Mononuclear cell (primary cell): ENCODE results near the gene ADARB2. TPM values are rescaled to one million over a fixed set of nuclear protein-coding genes. Genes with fewer than 3 reads are reported as not detected.
"Not testable (repeated sequence)": the region's sequence is repeated elsewhere in the genome, so short reads cannot be mapped to it uniquely, and the experiment has no call there.

ENCODE experiments used
- H3K27me3 ChIP-seq: 2 replicates; pipeline ENCODE4 v1.6.0; 2011; ENCODE audit warnings: low read length, control low read depth; ENCODE audit not compliant: insufficient read depth
- H3K4me1 ChIP-seq: 2 replicates; pipeline ENCODE4 v1.5.1; 2011; ENCODE audit warnings: mild to moderate bottlenecking, low read length, control low read depth; ENCODE audit not compliant: insufficient read depth
- H3K4me3 ChIP-seq: 2 replicates; pipeline ENCODE4 v1.5.1; 2011; ENCODE audit warnings: mild to moderate bottlenecking, low read length, moderate library complexity
- H3K9me3 ChIP-seq: 2 replicates; pipeline ENCODE4 v1.5.1; 2011; ENCODE audit warnings: low read depth, mild to moderate bottlenecking, control low read depth, low read length
- total RNA-seq: library from RNA; depleted of rRNA; stranded (reverse); fragments of >200 nt; gene quantifications from one replicate; pipeline ENCODE4 v1.2.3, GENCODE V29; 2012

Gene ADARB2
- total RNA-seq, 1 donor = under 0.01 TPM

GRCh38 chr10:1632596-1632995, 104.7 kb downstream of the ADARB2 start:
- Histone ChIP-seq H3K4me3 (no peak overlapping the region), H3K9me3 (no peaks in the 10 kb centered on the region), H3K4me1 (no peaks in the 10 kb centered on the region), H3K27me3 (no peaks in the 10 kb centered on the region)

- Histone ChIP-seq H3K9me3 (no peaks in the 10 kb centered on the region), H3K4me3 (no peak overlapping the region), H3K27me3 (no peaks in the 10 kb centered on the region), H3K4me1 (no peaks in the 10 kb centered on the region)
Observed at GRCh38 chr10:1632141-1632540, 105.2 kb downstream of the ADARB2 start.

GRCh38 chr10:1631282-1631681, 106.0 kb downstream of the ADARB2 start:
- Histone ChIP-seq H3K4me3 (no peak overlapping the region), H3K27me3 (no peaks in the 10 kb centered on the region), H3K4me1 (no peaks in the 10 kb centered on the region), H3K9me3 (no peaks in the 10 kb centered on the region)

- Histone ChIP-seq H3K9me3 (no peaks in the 10 kb centered on the region), H3K27me3 (no peaks in the 10 kb centered on the region), H3K4me1 (no peaks in the 10 kb centered on the region), H3K4me3 (no peak overlapping the region)
Observed at GRCh38 chr10:1630304-1630703, 107.0 kb downstream of the ADARB2 start.

GRCh38 chr10:1629326-1630198, 107.8 kb downstream of the ADARB2 start:
- H3K9me3 ChIP-seq = no peaks in the 10 kb centered on the region
- H3K27me3 ChIP-seq = no peaks in the 10 kb centered on the region
- no peaks in the 10 kb centered on the region for H3K4me1 ChIP-seq
- no peak overlapping the region for H3K4me3 ChIP-seq

GRCh38 chr10:1628757-1629156, 108.6 kb downstream of the ADARB2 start:
- Histone ChIP-seq H3K9me3 (no peaks in the 10 kb centered on the region), H3K27me3 (no peaks in the 10 kb centered on the region), H3K4me3 (no peak overlapping the region), H3K4me1 (no peaks in the 10 kb centered on the region)

- no peaks in the 10 kb centered on the region for H3K4me1 ChIP-seq
- H3K27me3 ChIP-seq = no peaks in the 10 kb centered on the region
- no peaks in the 10 kb centered on the region for H3K9me3 ChIP-seq
- H3K4me3 ChIP-seq = no peak overlapping the region
Observed at GRCh38 chr10:1627945-1628344, 109.4 kb downstream of the ADARB2 start.

- H3K9me3 ChIP-seq = no peaks in the 10 kb centered on the region
- no peak overlapping the region for H3K4me3 ChIP-seq
- no peaks in the 10 kb centered on the region for H3K4me1 ChIP-seq
- no peaks in the 10 kb centered on the region for H3K27me3 ChIP-seq
Observed at GRCh38 chr10:1626835-1627234, 110.5 kb downstream of the ADARB2 start.

- Histone ChIP-seq H3K4me1 (no peaks in the 10 kb centered on the region), H3K4me3 (no peak overlapping the region), H3K9me3 (no peaks in the 10 kb centered on the region), H3K27me3 (no peaks in the 10 kb centered on the region)
Observed at GRCh38 chr10:1626410-1626809, 110.9 kb downstream of the ADARB2 start.

- Histone ChIP-seq H3K4me3 (no peak overlapping the region), H3K27me3 (no peaks in the 10 kb centered on the region), H3K9me3 (no peaks in the 10 kb centered on the region), H3K4me1 (no peaks in the 10 kb centered on the region)
Observed at GRCh38 chr10:1625731-1626130, 111.6 kb downstream of the ADARB2 start.

GRCh38 chr10:1625079-1625478, 112.2 kb downstream of the ADARB2 start:
- no peaks in the 10 kb centered on the region for H3K4me1 ChIP-seq
- no peaks in the 10 kb centered on the region for H3K27me3 ChIP-seq
- no peaks in the 10 kb centered on the region for H3K9me3 ChIP-seq
- no peak overlapping the region for H3K4me3 ChIP-seq

GRCh38 chr10:1624240-1624639, 113.1 kb downstream of the ADARB2 start:
- H3K9me3 ChIP-seq = no peaks in the 10 kb centered on the region
- no peaks in the 10 kb centered on the region for H3K4me1 ChIP-seq
- no peaks in the 10 kb centered on the region for H3K27me3 ChIP-seq
- no peak overlapping the region for H3K4me3 ChIP-seq

GRCh38 chr10:1620803-1621202, 116.5 kb downstream of the ADARB2 start:
- H3K4me3 ChIP-seq = no peak overlapping the region
- H3K4me1 ChIP-seq = no peaks in the 10 kb centered on the region
- H3K27me3 ChIP-seq = no peaks in the 10 kb centered on the region
- H3K9me3 ChIP-seq = no peaks in the 10 kb centered on the region

GRCh38 chr10:1617376-1618317, 119.7 kb downstream of the ADARB2 start:
- H3K4me1 ChIP-seq, H3K4me3 ChIP-seq, H3K27me3 ChIP-seq, H3K9me3 ChIP-seq: not testable (repeated sequence)

GRCh38 chr10:1616701-1617100, 120.6 kb downstream of the ADARB2 start:
- not testable (repeated sequence) for H3K4me1 ChIP-seq, H3K27me3 ChIP-seq, H3K4me3 ChIP-seq, H3K9me3 ChIP-seq
